Endothelial cell of umbilical vein (primary cell): ENCODE measurements around the gene ERBB2. TPM values are rescaled to one million over a fixed set of nuclear protein-coding genes. Genes with fewer than 3 reads are reported as not detected.

Experiments
- BruUV-seq: library from RNA; stranded (reverse); fragments of 400-500 nt; replicated peaks from 2 replicates; lab custom pipeline; 2021; lab: Mats Ljungman, UMichigan
- CTCF ChIA-PET: fragments of 300-600, 350-600 bp; sonication (Branson Sonifier 250); formaldehyde crosslinking; loops from one replicate; lab custom pipeline; 2021; ENCODE audit warnings: antibody characterized with exemption, inconsistent platforms; lab: Charles Lee
- POLR2A ChIA-PET: fragments of 300-600, 350-600 bp; sonication (Branson Sonifier 250); formaldehyde crosslinking; loops from one replicate; lab custom pipeline; 2021; ENCODE audit warnings: antibody characterized with exemption, inconsistent platforms; lab: Charles Lee
- DNase-seq: peaks from one replicate; pipeline ENCODE4 v3.0.0-alpha.2; 2011; ENCODE audit warnings: low read depth, low spot score
- FAIRE-seq: peaks from 2 replicates; lab custom pipeline; 2011; peaks lifted over from hg19 to GRCh38; lab: Jason Lieb, UNC
- H2AFZ ChIP-seq: 2 replicates; pipeline ENCODE4 v1.6.0; 2012; ENCODE audit warnings: low read depth, low read length, control low read depth, inconsistent platforms
- H3K27ac ChIP-seq: 2 replicates; pipeline ENCODE4 v1.5.1; 2011; ENCODE audit warnings: low read depth, mild to moderate bottlenecking, control low read depth, low read length, moderate library complexity; ENCODE audit not compliant: insufficient read depth
- H3K27me3 ChIP-seq, 2 experiments: 2 replicates each; pipeline versions ENCODE4 v1.6.0 to v1.6.1; 2011; ENCODE audit warnings: low read length in 2 of 2, mixed read lengths in 1 of 2; ENCODE audit not compliant: control insufficient read depth in 2 of 2, insufficient read depth in 2 of 2
- H3K36me3 ChIP-seq, 2 experiments: 2 replicates in 1 of 2; 3 replicates in 1 of 2; pipeline ENCODE4 v1.5.1; 2011; ENCODE audit warnings: low read length in 2 of 2, mild to moderate bottlenecking in 1 of 2, moderate library complexity in 1 of 2; ENCODE audit not compliant: control insufficient read depth in 2 of 2, insufficient read depth in 2 of 2; ENCODE audit errors: extremely low read depth in 1 of 2
- H3K4me1 ChIP-seq: 3 replicates; pipeline ENCODE4 v1.5.1; 2011; ENCODE audit warnings: mild to moderate bottlenecking, low read length; ENCODE audit not compliant: control insufficient read depth, insufficient read depth; ENCODE audit errors: extremely low read depth
- H3K4me2 ChIP-seq: 2 replicates; pipeline ENCODE4 v1.6.1; 2011; ENCODE audit warnings: low read length, control low read depth, mixed read lengths; ENCODE audit not compliant: insufficient read depth
- H3K4me3 ChIP-seq, 3 experiments: fragments of 200-600 bp in 1 of 3; sonication (generic), shearing (Covaris generic) in 1 of 3; replicated peaks in 1 of 3; 2 replicates each; pipeline ENCODE4 v1.5.1; 2011 to 2016; ENCODE audit warnings: control low read depth in 3 of 3, low read length in 3 of 3, mild to moderate bottlenecking in 2 of 3, inconsistent platforms in 1 of 3, low read depth in 1 of 3, moderate library complexity in 1 of 3; ENCODE audit not compliant: insufficient read depth in 1 of 3
- H3K79me2 ChIP-seq: 2 replicates; pipeline ENCODE4 v1.6.0; 2012; ENCODE audit warnings: low read length, inconsistent platforms; ENCODE audit not compliant: control insufficient read depth, insufficient read depth
- H3K9ac ChIP-seq: replicated peaks from 2 replicates; pipeline ENCODE3; 2011; ENCODE audit warnings: low read length, control low read depth; ENCODE audit not compliant: insufficient read depth; ENCODE audit errors: extremely low read depth
- H3K9me1 ChIP-seq: replicated peaks from 3 replicates; pipeline ENCODE4 v1.6.0; 2011; ENCODE audit warnings: mild to moderate bottlenecking, low read length; ENCODE audit not compliant: control insufficient read depth, insufficient read depth; ENCODE audit errors: extremely low read depth
- H3K9me3 ChIP-seq: replicated peaks from 2 replicates; pipeline ENCODE4 v1.5.1; 2012; ENCODE audit warnings: low read length, inconsistent platforms; ENCODE audit not compliant: control insufficient read depth, insufficient read depth
- H4K20me1 ChIP-seq: replicated peaks from 2 replicates; pipeline ENCODE3; 2011; ENCODE audit warnings: mild to moderate bottlenecking, low read length; ENCODE audit not compliant: control insufficient read depth, insufficient read depth; ENCODE audit errors: extremely low read depth
- CTCF ChIP-seq, 2 donors: IDR thresholded peaks; 1 replicate in 1 of 2; 2 replicates in 1 of 2; pipeline ENCODE4 v1.5.1; 2011; ENCODE audit warnings: low read length in 2 of 2, mild to moderate bottlenecking in 2 of 2, moderate library complexity in 2 of 2, control low read depth in 1 of 2, inconsistent platforms in 1 of 2, low read depth in 1 of 2; ENCODE audit not compliant: insufficient read depth in 1 of 2; ENCODE audit errors: extremely low read depth in 1 of 2
- EZH2 ChIP-seq: IDR thresholded peaks from 2 replicates; pipeline ENCODE4 v1.6.1; 2012; ENCODE audit warnings: borderline replicate concordance, low read depth, mild to moderate bottlenecking, moderate library complexity, low read length, inconsistent platforms; ENCODE audit not compliant: severe bottlenecking
- FOS ChIP-seq: IDR thresholded peaks from 2 replicates; pipeline ENCODE4 v1.6.1; 2011; ENCODE audit warnings: mild to moderate bottlenecking, low read length, moderate library complexity, borderline replicate concordance; ENCODE audit not compliant: insufficient read depth
- GATA2 ChIP-seq: IDR thresholded peaks from 2 replicates; pipeline ENCODE4 v1.7.0; 2011; ENCODE audit warnings: low read depth, mild to moderate bottlenecking, moderate library complexity, mixed read lengths, low read length; ENCODE audit not compliant: insufficient read length, insufficient read depth
- JUN ChIP-seq: IDR thresholded peaks from 2 replicates; pipeline ENCODE4 v1.6.1; 2011; ENCODE audit warnings: borderline replicate concordance, low read depth; ENCODE audit not compliant: insufficient read length, insufficient read depth
- MAX ChIP-seq: IDR thresholded peaks from 2 replicates; pipeline ENCODE4 v1.6.1; 2011; ENCODE audit not compliant: insufficient read depth, insufficient read length
- MYC ChIP-seq: IDR thresholded peaks from one replicate; pipeline ENCODE4 v1.6.1; 2011; ENCODE audit warnings: mild to moderate bottlenecking, low read depth, low read length
- POLR2A ChIP-seq: IDR thresholded peaks from 2 replicates; pipeline ENCODE4 v1.6.1; 2012; ENCODE audit warnings: low read depth, mild to moderate bottlenecking, control low read depth, low read length
- POLR2AphosphoS5 ChIP-seq: IDR thresholded peaks from 2 replicates; pipeline ENCODE4 v1.6.1; 2012; ENCODE audit warnings: low read depth, mild to moderate bottlenecking, control low read depth, low read length, moderate library complexity; ENCODE audit not compliant: insufficient read depth
- dilution Hi-C: fragments of 300-500 bp; cut with MboI; formaldehyde crosslinking; loops from one replicate; pipeline ENCODE4 v1.15.0; 2019; ENCODE audit warnings: low sequenced_read_pairs; ENCODE audit not compliant: extremely low pct_ligation_motif_present
- intact Hi-C: fragments of 100-400 bp; cut with micrococcal nuclease; formaldehyde crosslinking; loops from one replicate; pipeline ENCODE4 v1.10.0; 2022
- polyA plus RNA-seq, 4 experiments: library from polyadenylated mRNA; depleted of rRNA in 3 of 4; stranded (reverse) in 3 of 4; unstranded in 1 of 4; fragments of >200 nt; gene quantifications; 2 replicates each; pipeline versions ENCODE4 v1.2.1 to v1.2.3, GENCODE V29; 2011 to 2012; ENCODE audit warnings: missing spikeins in 1 of 4
- total RNA-seq: library from RNA; stranded (reverse); gene quantifications from 2 replicates; pipeline ENCODE4 v1.2.3, GENCODE V29; 2021

ERBB2 gene
- total and polyA plus RNA-seq, 2 donors (not counting 3 experiments of a cell fraction or from before 2014, with no cell fraction given) = 20.6 to 32.9 TPM

DNA sequence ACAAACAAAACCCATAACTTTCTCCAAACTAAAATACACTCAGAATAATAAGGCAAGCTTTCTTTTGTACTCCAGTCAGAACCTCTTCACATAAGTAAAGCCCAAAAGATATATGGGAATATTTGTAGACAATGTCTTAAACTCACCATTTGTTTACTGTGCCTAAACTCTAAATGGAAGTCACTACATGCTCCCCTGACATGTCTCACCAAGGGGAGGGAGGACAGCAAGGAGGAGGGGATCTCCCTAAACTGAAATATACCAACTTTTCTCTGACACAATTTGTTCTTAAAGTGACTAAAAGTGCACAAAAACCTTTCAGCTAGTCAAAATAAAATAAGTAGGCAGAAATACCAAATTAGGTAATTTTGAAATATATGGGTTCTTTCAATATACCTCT is 76.4 kb downstream of the ERBB2 start:
- dilution Hi-C loops (no loop called here), intact Hi-C loops (no loop called here)

More for the DNA sequence above, 76.4 kb downstream of the ERBB2 start:
- H3K27me3 ChIP-seq = peaks cover 43 to 53% of the 10 kb centered on the region in 2 experiments
- H3K79me2 ChIP-seq = no peaks in the 10 kb centered on the region
- FAIRE-seq = no peak
- no peak overlapping the region for H3K27ac ChIP-seq
- H3K4me1 ChIP-seq = no peaks in the 10 kb centered on the region
- H3K9me1 ChIP-seq = no peaks in the 10 kb centered on the region
- no peak overlapping the region for H3K4me3 ChIP-seq
- BruUV-seq = no TSS peak
- no peak for TF ChIP-seq MAX
- TF ChIP-seq POLR2AphosphoS5 = no peak
- no peak for TF ChIP-seq POLR2A
- no peak for TF ChIP-seq MYC
- no peak for TF ChIP-seq EZH2
- TF ChIP-seq FOS = no peak
- TF ChIP-seq JUN = no peak
- TF ChIP-seq GATA2 = no peak
- no peak for TF ChIP-seq CTCF (IDR thresholded peaks at IDR 0.05; ENCODE audit: extremely low read depth in 1 of 2, insufficient read depth in 1 of 2, low read depth in 1 of 2, low read length in 2 of 2)
- no peak for DNase-seq
- CTCF ChIA-PET = interaction anchor here (1.3 kb wide), 1 partner anchor 9 kb away, joined by 3 read pairs; no protein-coding TSS in a partner anchor
- no peak overlapping the region for H2AFZ ChIP-seq
- no peak overlapping the region for H3K4me2 ChIP-seq
- no peaks in the 10 kb centered on the region for H3K9me3 ChIP-seq
- POLR2A ChIA-PET = no interaction called here
- H3K36me3 ChIP-seq = no peaks in the 10 kb centered on the region
- no peaks in the 10 kb centered on the region for H4K20me1 ChIP-seq
- H3K9ac ChIP-seq = no peak overlapping the region
